ENCODE results near the gene NKX2-3.

Gene NKX2-3

GRCh38 chr10:99527526-99528493 lies 4.9 kb upstream of the NKX2-3 start:
- H3K4me3 ChIP-seq (ENCODE audit: low read depth, low read length) = no peak overlapping the region
- no peak for TF ChIP-seq CTCF (IDR thresholded peaks at IDR 0.05; ENCODE audit: low read depth, low read length, missing control alignments)
- no peak for DNase-seq (ENCODE audit: low read depth)

- TF ChIP-seq CTCF (IDR thresholded peaks at IDR 0.05; ENCODE audit: low read depth, low read length, missing control alignments) = no peak
- H3K4me3 ChIP-seq (ENCODE audit: low read depth, low read length) = no peak overlapping the region
- no peak for DNase-seq (ENCODE audit: low read depth)
Measured at GRCh38 chr10:99528494-99529441, 4.0 kb upstream of the NKX2-3 start.

GRCh38 chr10:99529591-99530107 lies 3.1 kb upstream of the NKX2-3 start:
- DNase-seq (ENCODE audit: low read depth) = no peak
- TF ChIP-seq CTCF (IDR thresholded peaks at IDR 0.05; ENCODE audit: low read depth, low read length, missing control alignments) = no peak
- H3K4me3 ChIP-seq (ENCODE audit: low read depth, low read length) = no peak overlapping the region

GRCh38 chr10:99530108-99531025 lies 2.4 kb upstream of the NKX2-3 start:
- no peak for TF ChIP-seq CTCF (IDR thresholded peaks at IDR 0.05; ENCODE audit: low read depth, low read length, missing control alignments)
- no peak overlapping the region for H3K4me3 ChIP-seq (ENCODE audit: low read depth, low read length)
- DNase-seq (ENCODE audit: low read depth) = no peak

- no peak overlapping the region for H3K4me3 ChIP-seq (ENCODE audit: low read depth, low read length)
- TF ChIP-seq CTCF (IDR thresholded peaks at IDR 0.05; ENCODE audit: low read depth, low read length, missing control alignments) = no peak
- DNase-seq (ENCODE audit: low read depth) = no peak
Measured at GRCh38 chr10:99531026-99531695, 1.6 kb upstream of the NKX2-3 start.
